GDM1 (cell line): ENCODE results near the gene NAALADL2.
"Not testable (repeated sequence)": the region's sequence is repeated elsewhere in the genome, so short reads cannot be mapped to it uniquely, and the experiment has no call there.

ENCODE experiments used
- DNase-seq: peaks from one replicate; lab custom pipeline; 2025; lab: John Stamatoyannopoulos, UW

The NAALADL2 gene

GRCh38 chr3:175598740-175599139 is 739.6 kb downstream of the NAALADL2 start:
- no peak for DNase-seq

- no peak for DNase-seq
These were observed 742.4 kb downstream of the NAALADL2 start for GRCh38 chr3:175601521-175601920.

- no peak for DNase-seq
These were observed 746.7 kb downstream of the NAALADL2 start for GRCh38 chr3:175605851-175606250.

GRCh38 chr3:175606650-175607318 is 747.6 kb downstream of the NAALADL2 start:
- DNase-seq: no peak

GRCh38 chr3:175608356-175608755 is 749.2 kb downstream of the NAALADL2 start:
- no peak for DNase-seq

GRCh38 chr3:175608911-175609310 is 749.8 kb downstream of the NAALADL2 start:
- no peak for DNase-seq

- DNase-seq: no peak
These were observed 753.5 kb downstream of the NAALADL2 start for GRCh38 chr3:175612487-175613196.

GRCh38 chr3:175614107-175614506 is 755.0 kb downstream of the NAALADL2 start:
- not testable (repeated sequence) for DNase-seq

- DNase-seq: no peak
These were observed 758.1 kb downstream of the NAALADL2 start for GRCh38 chr3:175617247-175617646.

GRCh38 chr3:175619369-175619768 is 760.2 kb downstream of the NAALADL2 start:
- no peak for DNase-seq

GRCh38 chr3:175620093-175620492 is 761.0 kb downstream of the NAALADL2 start:
- DNase-seq: no peak

- no peak for DNase-seq
These were observed 761.4 kb downstream of the NAALADL2 start for GRCh38 chr3:175620532-175620931.

GRCh38 chr3:175640958-175641357 is 781.8 kb downstream of the NAALADL2 start:
- no peak for DNase-seq

- no peak for DNase-seq
These were observed 787.7 kb downstream of the NAALADL2 start for GRCh38 chr3:175646865-175647264.

GRCh38 chr3:175648899-175649298 is 789.8 kb downstream of the NAALADL2 start:
- DNase-seq: no peak

GRCh38 chr3:175651716-175652115 is 792.6 kb downstream of the NAALADL2 start:
- no peak for DNase-seq

- no peak for DNase-seq
These were observed 796.2 kb downstream of the NAALADL2 start for GRCh38 chr3:175655351-175655750.

- DNase-seq: no peak
These were observed 797.3 kb downstream of the NAALADL2 start for GRCh38 chr3:175656461-175656860.

GRCh38 chr3:175659670-175660350 is 800.7 kb downstream of the NAALADL2 start:
- DNase-seq: no peak

GRCh38 chr3:175662815-175663214 is 803.7 kb downstream of the NAALADL2 start:
- DNase-seq: no peak

GRCh38 chr3:175664911-175665310 is 805.8 kb downstream of the NAALADL2 start:
- DNase-seq: no peak

- DNase-seq: no peak
These were observed 809.2 kb downstream of the NAALADL2 start for GRCh38 chr3:175668300-175668699.

GRCh38 chr3:175670557-175670956 is 811.4 kb downstream of the NAALADL2 start:
- DNase-seq: no peak
